ENCODE results near the gene RPAIN.
A peak's percentile ranks its signal among the peaks of the same experiment; 100 is the strongest.

The RPAIN gene

DNA sequence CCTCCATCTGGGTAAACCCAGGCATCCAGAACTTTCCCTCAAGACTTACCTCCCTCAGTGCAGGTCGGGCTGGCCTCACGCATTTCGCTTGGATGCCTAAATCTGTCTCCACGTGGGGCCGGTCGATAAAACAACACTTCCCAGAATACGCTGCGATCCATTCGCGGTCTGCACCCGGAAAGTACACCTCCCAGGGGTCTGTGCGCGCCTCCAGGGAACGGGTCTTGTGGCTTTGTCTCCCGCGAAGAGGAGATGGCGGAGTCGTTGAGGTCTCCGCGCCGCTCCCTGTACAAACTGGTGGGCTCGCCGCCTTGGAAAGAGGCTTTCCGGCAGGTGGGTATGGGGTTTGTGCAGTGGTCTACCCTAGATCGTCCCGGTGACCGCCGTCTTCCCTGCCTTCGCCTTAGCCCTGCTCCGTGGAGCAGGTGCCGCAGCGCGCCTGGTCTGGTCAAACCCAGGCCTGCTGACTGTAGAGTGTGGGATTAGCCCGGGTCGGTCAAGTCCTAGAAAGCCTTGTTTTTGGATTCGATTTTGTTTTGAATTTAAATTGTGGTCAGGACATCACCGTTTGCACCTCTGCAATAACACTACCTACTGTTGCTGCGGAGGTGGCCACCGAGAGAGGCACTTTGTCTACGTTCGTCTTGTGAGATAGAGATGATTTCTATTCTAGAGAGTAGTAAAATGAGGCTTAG lies at the start of gene RPAIN:
Gene RPAIN (plus strand): TSS at position 224 of the 695 bp plus-strand sequence. CDS start 29 bp downstream, at position 253.
- DNase-seq (ENCODE audit: low spot score) = peak; percentile 87

GRCh38 chr17:5370411-5370810 lies 49.6 kb upstream of the RPAIN start:
- DNase-seq (ENCODE audit: low spot score) = no peak

- DNase-seq (ENCODE audit: low spot score) = no peak
Observed at GRCh38 chr17:5373112-5373511, 46.9 kb upstream of the RPAIN start.

- DNase-seq (ENCODE audit: low spot score) = no peak
Observed at GRCh38 chr17:5378566-5379207, 41.3 kb upstream of the RPAIN start.

GRCh38 chr17:5379351-5380107 lies 40.5 kb upstream of the RPAIN start:
- no peak for DNase-seq (ENCODE audit: low spot score)

DNA sequence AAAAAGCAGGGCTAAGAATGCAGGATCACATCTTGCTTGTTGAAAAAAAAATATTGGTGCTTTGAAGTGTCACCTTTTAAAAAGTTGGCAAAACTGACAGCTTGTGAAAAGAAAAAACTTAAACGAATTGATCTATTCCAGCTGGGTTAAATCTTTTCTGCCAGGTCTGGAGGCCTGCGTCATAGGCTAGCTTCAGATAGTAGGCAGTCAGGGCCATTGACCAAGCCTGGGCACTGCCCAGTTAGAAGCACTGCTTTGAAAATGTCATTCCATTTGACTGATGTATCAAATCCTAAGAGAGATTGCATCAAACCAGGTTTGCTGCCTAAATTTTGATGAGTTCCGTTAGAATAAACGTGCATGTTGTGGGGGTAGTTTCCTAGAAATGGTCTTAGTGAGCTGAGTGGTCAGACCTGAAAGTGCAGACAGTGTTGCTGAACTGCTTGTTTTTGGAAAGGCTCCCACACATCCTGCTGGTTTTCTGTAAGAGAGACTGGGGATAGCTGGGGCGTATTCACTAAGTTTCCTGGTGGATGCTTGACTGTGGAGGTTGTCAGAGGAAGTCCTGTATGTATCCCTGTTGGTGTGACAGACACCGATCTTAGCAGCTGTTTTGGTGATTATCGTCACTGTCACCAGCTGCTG lies 39.4 kb upstream of the RPAIN start:
- DNase-seq (ENCODE audit: low spot score) = no peak

- no peak for DNase-seq (ENCODE audit: low spot score)
Observed at GRCh38 chr17:5381542-5381941, 38.4 kb upstream of the RPAIN start.

- no peak for DNase-seq (ENCODE audit: low spot score)
Observed at GRCh38 chr17:5391678-5392077, 28.3 kb upstream of the RPAIN start.

GRCh38 chr17:5396612-5397011 lies 23.4 kb upstream of the RPAIN start:
- DNase-seq (ENCODE audit: low spot score) = no peak

- no peak for DNase-seq (ENCODE audit: low spot score)
Observed at GRCh38 chr17:5399767-5400166, 20.2 kb upstream of the RPAIN start.

DNA sequence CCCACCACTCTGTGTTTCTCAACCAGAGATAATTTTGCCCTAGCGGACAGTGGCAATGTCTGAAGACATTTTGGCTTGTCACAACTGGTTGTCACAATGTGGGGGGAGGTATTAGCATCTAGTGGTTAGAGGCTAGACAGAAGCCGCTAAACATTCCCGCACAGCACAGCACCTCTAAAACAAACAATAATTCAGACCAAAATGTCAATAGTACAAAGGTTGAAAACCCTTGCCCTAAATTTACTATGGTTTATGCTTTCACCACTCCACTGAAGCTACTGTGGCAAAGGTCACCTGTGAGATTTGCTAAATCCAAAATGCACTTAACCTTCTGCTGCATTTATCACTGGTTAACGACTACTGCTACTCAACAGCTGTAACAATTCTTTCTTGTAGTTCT lies 14.6 kb upstream of the RPAIN start:
- no peak for DNase-seq (ENCODE audit: low spot score)

- DNase-seq (ENCODE audit: low spot score) = no peak
Observed at GRCh38 chr17:5408186-5408585, 11.8 kb upstream of the RPAIN start.

DNA sequence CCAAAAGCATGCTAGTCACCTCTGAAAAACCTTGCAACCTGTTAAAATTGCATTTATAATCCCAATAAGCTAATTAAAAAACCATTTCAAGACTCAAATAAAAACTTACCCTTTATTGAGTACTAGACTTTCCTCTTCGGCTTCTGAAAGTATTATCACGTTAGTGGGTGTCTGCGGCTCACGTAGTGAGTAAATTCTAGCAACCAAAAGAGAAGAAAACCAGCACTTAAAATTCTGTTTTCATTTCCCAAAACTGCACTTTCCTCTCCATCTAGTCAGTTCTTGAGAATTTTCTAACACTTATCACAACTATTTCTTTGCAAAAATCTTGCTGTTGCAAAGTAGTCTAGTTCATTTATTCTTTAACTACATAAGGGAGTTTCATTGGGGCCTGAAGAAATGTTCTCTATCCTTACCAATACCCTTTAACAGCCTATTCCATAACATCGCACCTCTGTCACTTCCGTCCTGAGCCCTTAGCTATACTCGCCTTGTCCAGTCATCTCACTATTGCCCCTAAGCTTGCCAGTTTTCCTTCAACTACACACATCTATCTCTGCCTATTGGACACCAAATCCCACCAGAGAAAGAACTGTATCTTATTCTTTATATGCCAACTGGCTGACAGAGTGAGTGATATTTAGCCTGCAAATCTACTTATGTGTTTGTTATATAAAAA lies 9.2 kb upstream of the RPAIN start:
- no peak for DNase-seq (ENCODE audit: low spot score)

DNA sequence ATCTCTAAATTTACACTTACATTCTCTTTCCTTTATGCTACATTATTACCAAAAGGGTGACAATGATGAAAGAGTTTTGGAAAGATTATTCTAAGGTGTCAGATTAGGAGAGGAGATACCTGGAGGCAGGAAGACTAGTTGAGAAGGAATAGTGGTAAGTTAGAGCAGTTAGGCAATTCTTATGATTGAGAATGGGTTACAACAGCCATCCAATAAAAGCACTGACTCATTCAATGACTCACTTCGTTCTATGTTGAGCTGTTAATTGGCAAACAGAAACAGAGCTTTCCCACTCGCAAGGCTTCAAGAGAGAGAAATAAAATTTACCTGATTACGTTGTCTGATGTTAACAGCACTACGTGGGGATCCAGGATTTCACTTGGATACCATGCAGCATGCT lies 6.3 kb upstream of the RPAIN start:
- DNase-seq (ENCODE audit: low spot score) = no peak

DNA sequence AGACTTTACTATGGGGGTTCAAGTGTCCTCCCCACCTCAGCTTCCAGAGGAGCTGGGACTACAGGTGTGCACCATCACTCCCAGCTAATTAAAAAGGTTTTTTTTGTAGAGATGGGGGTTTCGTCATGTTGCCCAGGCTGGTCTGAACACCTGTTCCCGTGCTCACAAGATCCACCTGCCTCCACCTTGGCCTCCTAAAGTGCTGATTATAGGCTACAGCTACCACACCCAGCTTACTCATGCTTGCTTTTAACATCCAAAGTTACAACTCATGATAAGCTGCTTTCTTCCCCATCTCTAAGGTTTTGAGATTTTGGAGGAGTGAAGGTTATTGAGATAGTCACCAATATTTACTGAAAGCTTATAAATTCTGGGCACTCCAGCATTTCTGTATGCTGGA lies 3.1 kb upstream of the RPAIN start:
- DNase-seq (ENCODE audit: low spot score) = no peak

GRCh38 chr17:5418858-5419355 lies 1.1 kb upstream of the RPAIN start:
- peak; percentile 78 for DNase-seq (ENCODE audit: low spot score)

GRCh38 chr17:5419356-5419958 lies 525 bp upstream of the RPAIN start, which contains the start of gene NUP88:
Gene NUP88, minus strand, starts transcription at chr17:5419662. Its CDS starts 12 bp downstream, at chr17:5419650.
- DNase-seq (ENCODE audit: low spot score) = peak; percentile 99

DNA sequence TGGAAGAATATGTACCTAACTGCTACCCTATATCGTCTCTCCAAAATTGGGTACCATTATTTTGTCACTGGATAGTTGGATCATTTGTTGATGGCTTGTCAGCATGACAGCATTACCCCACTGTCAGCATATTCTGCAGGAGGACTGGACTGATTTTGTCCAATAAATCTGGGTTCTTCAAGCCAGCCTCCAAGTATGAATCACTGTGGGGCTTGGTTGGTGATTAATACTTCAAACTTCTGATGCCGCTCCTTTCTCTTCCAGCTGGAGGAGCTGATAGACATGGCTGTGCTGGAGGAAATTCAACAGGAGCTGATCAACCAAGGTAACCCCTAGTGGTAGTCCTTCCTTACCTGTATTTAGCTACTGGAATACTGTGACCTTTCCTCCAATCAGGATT lies 2.5 kb downstream of the RPAIN start:
- no peak for DNase-seq (ENCODE audit: low spot score)

DNA sequence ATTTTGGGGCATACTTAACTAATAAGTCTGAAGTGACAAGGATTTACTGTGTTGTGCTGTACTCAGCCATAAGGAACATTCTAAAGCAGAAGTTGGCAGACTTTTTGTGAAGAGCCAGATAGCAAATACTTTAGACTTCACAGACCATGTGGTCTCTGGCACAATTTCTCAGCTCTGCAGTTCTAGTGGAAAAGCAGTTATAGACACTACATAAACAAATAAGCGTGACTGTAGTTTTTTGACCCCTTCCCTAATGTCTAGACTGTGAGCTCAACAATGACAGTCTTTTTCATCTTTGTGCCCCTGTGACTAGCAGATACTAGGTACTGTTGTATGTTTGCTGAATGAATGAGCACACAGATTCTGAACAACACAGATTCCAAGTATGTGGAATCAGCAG lies 4.9 kb downstream of the RPAIN start:
- DNase-seq (ENCODE audit: low spot score) = no peak

GRCh38 chr17:5425826-5426225 lies 5.8 kb downstream of the RPAIN start:
- DNase-seq (ENCODE audit: low spot score) = no peak

GRCh38 chr17:5429191-5429887 lies 9.4 kb downstream of the RPAIN start:
- no peak for DNase-seq (ENCODE audit: low spot score)

Data from germinal center (tissue), 1 donor.